GM12875 (cell line): Measurements from ENCODE around the gene DDX50.
A peak's percentile ranks its signal among the peaks of the same experiment; 100 is the strongest.
"Not testable (repeated sequence)": the region's sequence is repeated elsewhere in the genome, so short reads cannot be mapped to it uniquely, and the experiment has no call there.

Experiments used
- H3K4me3 ChIP-seq: one replicate; pipeline ENCODE4 v1.5.1; 2011; ENCODE audit warnings: low read depth, low read length, control low read depth
- CTCF ChIP-seq: IDR thresholded peaks from 2 replicates; pipeline ENCODE4 v1.5.1; 2011; ENCODE audit warnings: low read depth, mild to moderate bottlenecking, control low read depth, inconsistent platforms, low read length, moderate library complexity, borderline replicate concordance; ENCODE audit not compliant: insufficient read depth

DDX50 gene

GRCh38 chr10:68901105-68901927 lies at the start of gene DDX50:
DDX50 (plus strand) TSS chr10:68901315; CDS start chr10:68901385, 70 bp downstream.
- TF ChIP-seq CTCF: no peak
- H3K4me3 ChIP-seq: peak within 1 kb of the TSS; percentile 89

DNA sequence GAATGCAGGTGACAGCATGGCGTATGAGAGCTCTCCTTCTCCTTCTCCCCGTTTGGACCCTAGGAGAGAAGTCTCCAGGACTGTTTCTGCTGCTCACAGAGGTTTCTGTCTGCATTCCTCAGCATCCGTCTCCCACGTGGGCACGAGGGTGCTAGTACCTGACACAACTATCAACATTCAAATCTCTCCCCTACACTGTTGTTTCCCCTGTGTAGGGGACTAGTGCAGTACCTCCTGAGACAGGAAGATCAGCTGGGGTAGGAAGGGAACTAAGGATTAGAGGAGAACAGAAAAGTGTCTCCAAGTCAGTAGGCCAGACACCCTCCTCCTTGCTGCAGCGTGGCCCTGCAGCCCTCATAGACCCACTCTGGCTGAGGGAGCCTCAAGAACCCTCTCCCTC lies 44.8 kb upstream of the DDX50 start:
- TF ChIP-seq CTCF: no peak
- H3K4me3 ChIP-seq: no peak overlapping the region

GRCh38 chr10:68857005-68857404 lies 44.1 kb upstream of the DDX50 start:
- no peak for TF ChIP-seq CTCF
- no peak overlapping the region for H3K4me3 ChIP-seq

- no peak for TF ChIP-seq CTCF
- no peak overlapping the region for H3K4me3 ChIP-seq
These were observed 39.9 kb upstream of the DDX50 start for GRCh38 chr10:68861253-68861652.

DNA sequence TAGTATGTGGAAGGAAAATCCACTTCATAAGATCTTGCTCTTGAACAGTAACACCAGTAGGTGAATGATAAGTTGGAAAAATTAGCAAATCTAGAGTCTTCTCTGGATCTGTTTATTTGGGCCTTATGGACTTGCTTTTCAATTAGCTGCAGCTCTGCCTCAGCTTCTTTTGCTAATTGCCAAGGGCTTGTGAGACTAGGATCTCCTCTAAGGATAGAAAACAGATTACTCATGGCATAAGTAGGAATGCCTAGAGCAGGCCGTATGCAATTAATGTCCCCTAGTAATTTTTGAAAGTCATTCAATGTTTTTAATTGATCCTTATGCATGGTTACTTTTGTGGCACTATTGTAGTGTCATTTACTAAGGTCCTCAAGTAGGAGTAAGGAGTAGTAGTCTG lies 36.5 kb upstream of the DDX50 start:
- H3K4me3 ChIP-seq: no peak overlapping the region
- TF ChIP-seq CTCF: no peak

- not testable (repeated sequence) for H3K4me3 ChIP-seq
These were observed 32.9 kb upstream of the DDX50 start for GRCh38 chr10:68868173-68868572.

- no peak overlapping the region for H3K4me3 ChIP-seq
- TF ChIP-seq CTCF: no peak
These were observed 31.5 kb upstream of the DDX50 start for GRCh38 chr10:68869623-68870022.
